ENCODE results near the gene CRIP3. TPM values are rescaled to one million over a fixed set of nuclear protein-coding genes. Genes with fewer than 3 reads are reported as not detected.

Gene CRIP3
- total RNA-seq, 1 donor from 2014 or later: not detected

- H3K27ac Mint-ChIP-seq (ENCODE audit: unreplicated experiment): no peak overlapping the region
Measured at GRCh38 chr6:43287717-43288679, 20.6 kb downstream of the CRIP3 start.

DNA sequence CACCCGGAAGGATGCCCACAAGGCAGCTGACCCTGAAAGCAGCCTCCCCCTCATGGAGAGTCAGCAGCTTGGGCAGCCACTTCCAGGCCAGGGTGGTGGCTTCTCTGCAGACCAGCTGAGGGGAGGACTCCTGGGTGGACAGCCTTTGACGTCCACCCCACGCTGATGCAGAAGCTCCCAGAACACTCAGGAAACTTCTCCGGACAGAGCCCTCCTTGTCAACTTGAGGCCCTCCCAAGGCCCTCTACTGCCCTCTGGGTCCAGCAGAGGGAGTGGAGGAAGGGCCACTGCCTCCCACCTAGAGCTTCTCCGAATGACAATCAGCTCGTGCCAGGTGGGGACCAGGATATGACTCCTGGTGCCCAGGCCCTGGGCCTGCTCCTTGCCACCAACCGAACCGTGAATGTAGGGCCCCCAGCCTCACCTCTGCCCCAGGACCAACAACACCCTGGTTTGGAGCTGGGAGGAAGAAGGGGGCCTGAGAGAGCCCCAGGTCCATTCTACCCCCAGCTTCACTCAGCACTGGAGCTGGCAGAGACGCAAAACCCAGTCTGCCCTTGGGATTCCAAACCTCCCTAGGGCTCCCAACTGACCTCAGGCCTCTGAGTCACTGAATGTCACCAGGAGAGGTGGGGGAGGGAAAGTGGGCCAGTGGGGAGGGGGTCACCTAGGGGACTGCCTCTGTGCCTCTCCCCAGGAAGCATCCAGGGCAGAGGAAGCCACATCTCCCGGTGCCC lies 21.5 kb downstream of the CRIP3 start:
- no peak overlapping the region for H3K4me3 Mint-ChIP-seq (ENCODE audit: unreplicated experiment)
- H3K27me3 Mint-ChIP-seq (ENCODE audit: low read depth, unreplicated experiment): peaks cover 26% of the 10 kb centered on the region
- DNase-seq (ENCODE audit: low read depth) (no peak), FAIRE-seq (no peak)
- no peak overlapping the region for H3K4me3 ChIP-seq (ENCODE audit: insufficient read depth, low read depth, low read length)
- no peaks in the 10 kb centered on the region for H3K36me3 Mint-ChIP-seq (ENCODE audit: low read depth, unreplicated experiment)
- no peak overlapping the region for H3K27ac ChIP-seq (ENCODE audit: low read depth, low read length)
- H3K4me1 ChIP-seq (ENCODE audit: insufficient read depth, low read length): no peaks in the 10 kb centered on the region
- no peak overlapping the region for H2AFZ ChIP-seq (ENCODE audit: low read depth, low read length)
- no peaks in the 10 kb centered on the region for H4K20me1 ChIP-seq (ENCODE audit: insufficient read depth, low read length)
- H3K27ac Mint-ChIP-seq (ENCODE audit: unreplicated experiment): no peak overlapping the region
- H3K79me2 ChIP-seq (ENCODE audit: insufficient read depth, low read length): no peaks in the 10 kb centered on the region
- no peaks in the 10 kb centered on the region for H3K9me3 Mint-ChIP-seq (ENCODE audit: unreplicated experiment)
- no peaks in the 10 kb centered on the region for H3K36me3 ChIP-seq (ENCODE audit: insufficient read depth, low read length)
- peaks cover 9% of the 10 kb centered on the region for H3K4me1 Mint-ChIP-seq (ENCODE audit: low read depth, unreplicated experiment)
- H3K9me3 ChIP-seq (ENCODE audit: insufficient read depth, low read depth, low read length): no peaks in the 10 kb centered on the region
- peaks cover 2% of the 10 kb centered on the region for H3K27me3 ChIP-seq (ENCODE audit: insufficient read depth, low read length)
- H3K4me2 ChIP-seq (ENCODE audit: low read length): no peak overlapping the region
- no peak for TF ChIP-seq EZH2 (IDR thresholded peaks at IDR 0.05; ENCODE audit: insufficient read depth, low read length)
- TF ChIP-seq, protein P1, sequence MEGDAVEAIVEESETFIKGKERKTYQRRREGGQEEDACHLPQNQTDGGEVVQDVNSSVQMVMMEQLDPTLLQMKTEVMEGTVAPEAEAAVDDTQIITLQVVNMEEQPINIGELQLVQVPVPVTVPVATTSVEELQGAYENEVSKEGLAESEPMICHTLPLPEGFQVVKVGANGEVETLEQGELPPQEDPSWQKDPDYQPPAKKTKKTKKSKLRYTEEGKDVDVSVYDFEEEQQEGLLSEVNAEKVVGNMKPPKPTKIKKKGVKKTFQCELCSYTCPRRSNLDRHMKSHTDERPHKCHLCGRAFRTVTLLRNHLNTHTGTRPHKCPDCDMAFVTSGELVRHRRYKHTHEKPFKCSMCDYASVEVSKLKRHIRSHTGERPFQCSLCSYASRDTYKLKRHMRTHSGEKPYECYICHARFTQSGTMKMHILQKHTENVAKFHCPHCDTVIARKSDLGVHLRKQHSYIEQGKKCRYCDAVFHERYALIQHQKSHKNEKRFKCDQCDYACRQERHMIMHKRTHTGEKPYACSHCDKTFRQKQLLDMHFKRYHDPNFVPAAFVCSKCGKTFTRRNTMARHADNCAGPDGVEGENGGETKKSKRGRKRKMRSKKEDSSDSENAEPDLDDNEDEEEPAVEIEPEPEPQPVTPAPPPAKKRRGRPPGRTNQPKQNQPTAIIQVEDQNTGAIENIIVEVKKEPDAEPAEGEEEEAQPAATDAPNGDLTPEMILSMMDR (IDR thresholded peaks at IDR 0.05; ENCODE audit: insufficient read depth, low read depth, low read length): no peak
- no peak overlapping the region for H3K9ac ChIP-seq (ENCODE audit: low read length)

More at GRCh38 chr6:43287717-43288679, 20.6 kb downstream of the CRIP3 start:
- Histone ChIP-seq H3K9me3 (ENCODE audit: insufficient read depth, low read depth, low read length) (no peaks in the 10 kb centered on the region), H3K4me3 (ENCODE audit: insufficient read depth, low read depth, low read length) (no peak overlapping the region), H3K27ac (ENCODE audit: low read depth, low read length) (no peak overlapping the region), H4K20me1 (ENCODE audit: insufficient read depth, low read length) (no peaks in the 10 kb centered on the region), H3K36me3 (ENCODE audit: insufficient read depth, low read length) (no peaks in the 10 kb centered on the region), H3K79me2 (ENCODE audit: insufficient read depth, low read length) (no peaks in the 10 kb centered on the region), H2AFZ (ENCODE audit: low read depth, low read length) (no peak overlapping the region), H3K27me3 (ENCODE audit: insufficient read depth, low read length) (peaks cover 2% of the 10 kb centered on the region), H3K4me1 (ENCODE audit: insufficient read depth, low read length) (no peaks in the 10 kb centered on the region), H3K4me2 (ENCODE audit: low read length) (no peak overlapping the region), H3K9ac (ENCODE audit: low read length) (no peak overlapping the region)
- H3K4me1 Mint-ChIP-seq (ENCODE audit: low read depth, unreplicated experiment): peaks cover 9% of the 10 kb centered on the region
- TF ChIP-seq, protein P1 (IDR thresholded peaks at IDR 0.05; ENCODE audit: insufficient read depth, low read depth, low read length): no peak
- no peak for TF ChIP-seq EZH2 (IDR thresholded peaks at IDR 0.05; ENCODE audit: insufficient read depth, low read length)
- DNase-seq (ENCODE audit: low read depth) (no peak), FAIRE-seq (no peak)
- peaks cover 22% of the 10 kb centered on the region for H3K27me3 Mint-ChIP-seq (ENCODE audit: low read depth, unreplicated experiment)
- no peak overlapping the region for H3K4me3 Mint-ChIP-seq (ENCODE audit: unreplicated experiment)
- H3K36me3 Mint-ChIP-seq (ENCODE audit: low read depth, unreplicated experiment): no peaks in the 10 kb centered on the region
- H3K9me3 Mint-ChIP-seq (ENCODE audit: unreplicated experiment): no peaks in the 10 kb centered on the region

Measured in astrocyte (in vitro differentiated cells and primary cell).